A172 (cell line): Measurements from ENCODE around the gene ARMC10. TPM values are rescaled to one million over a fixed set of nuclear protein-coding genes. Genes with fewer than 3 reads are reported as not detected.
A peak's percentile ranks its signal among the peaks of the same experiment; 100 is the strongest.
"Not testable (repeated sequence)": the region's sequence is repeated elsewhere in the genome, so short reads cannot be mapped to it uniquely, and the experiment has no call there.

Source experiments
- DNase-seq: peaks from one replicate; pipeline ENCODE4 v3.0.0-alpha.2; 2015; ENCODE audit warnings: low spot score
- total RNA-seq: library from RNA; depleted of rRNA; stranded (reverse); fragments of >200 nt; shearing (Covaris generic); gene quantifications from 2 replicates; pipeline ENCODE4 v1.2.3, GENCODE V29; 2014; rRNA removed

ARMC10 gene
- total RNA-seq, 1 experiment from 2014 or later: 75.3 TPM

- DNase-seq: no peak
Measured at GRCh38 chr7:103124429-103124979, 49.6 kb downstream of the ARMC10 start.

DNA sequence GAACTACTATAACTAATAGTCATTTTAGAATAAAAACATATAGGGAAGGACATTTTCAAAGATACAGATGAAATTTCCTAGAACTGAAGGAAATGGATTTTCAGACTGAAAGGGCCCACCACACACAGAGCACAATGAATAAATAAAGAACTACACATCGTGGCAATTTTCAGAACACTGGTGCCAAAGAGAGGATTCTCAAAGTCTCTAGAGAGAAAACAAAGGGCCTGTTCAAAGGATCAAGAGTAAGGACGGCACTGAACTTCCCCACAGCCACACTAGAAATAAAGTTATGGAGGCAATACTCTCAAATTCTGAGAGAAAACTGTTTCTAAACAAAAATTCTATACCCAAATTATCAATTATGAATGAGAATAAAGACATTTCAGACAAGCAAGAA, 52.1 kb downstream of the ARMC10 start:
- DNase-seq: no peak

DNA sequence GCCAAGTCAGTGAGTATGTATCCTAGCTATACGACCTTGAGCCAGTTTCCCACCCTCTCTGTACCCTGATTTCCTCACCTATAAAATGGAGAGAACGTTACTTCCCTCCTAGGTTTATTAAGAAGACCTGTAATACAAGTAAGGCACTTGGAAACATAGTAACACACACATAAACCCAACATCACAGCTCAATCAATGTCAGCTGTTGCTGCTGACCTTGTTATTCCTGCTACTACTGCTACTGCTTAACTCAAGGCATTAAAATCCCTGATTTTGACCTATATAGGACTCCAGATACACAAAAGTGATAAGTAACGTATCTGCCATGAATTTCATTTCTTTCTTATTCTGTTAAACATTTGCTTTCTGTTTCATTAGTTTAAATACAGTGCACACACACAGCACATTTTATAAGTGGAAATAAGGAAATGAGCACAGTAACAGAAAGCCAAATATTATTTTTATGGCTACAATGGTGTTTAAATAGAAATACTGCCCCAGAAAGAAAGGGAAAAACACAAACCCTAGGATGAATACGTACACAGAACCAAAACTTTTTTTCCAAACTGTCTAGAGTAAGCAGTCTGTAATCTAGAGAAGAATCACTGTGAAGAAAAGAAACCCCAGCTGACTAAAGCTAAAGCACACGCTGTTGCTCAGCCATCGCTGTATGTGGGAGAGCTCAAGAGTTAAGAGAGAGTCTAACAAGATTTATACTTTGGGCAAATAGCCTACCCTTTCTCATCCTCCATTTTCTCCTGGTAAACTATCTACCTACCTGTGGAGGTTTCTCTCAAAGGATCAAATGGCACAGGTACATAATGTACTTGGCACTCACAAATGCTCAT, 55.0 kb downstream of the ARMC10 start:
- DNase-seq: no peak

DNA sequence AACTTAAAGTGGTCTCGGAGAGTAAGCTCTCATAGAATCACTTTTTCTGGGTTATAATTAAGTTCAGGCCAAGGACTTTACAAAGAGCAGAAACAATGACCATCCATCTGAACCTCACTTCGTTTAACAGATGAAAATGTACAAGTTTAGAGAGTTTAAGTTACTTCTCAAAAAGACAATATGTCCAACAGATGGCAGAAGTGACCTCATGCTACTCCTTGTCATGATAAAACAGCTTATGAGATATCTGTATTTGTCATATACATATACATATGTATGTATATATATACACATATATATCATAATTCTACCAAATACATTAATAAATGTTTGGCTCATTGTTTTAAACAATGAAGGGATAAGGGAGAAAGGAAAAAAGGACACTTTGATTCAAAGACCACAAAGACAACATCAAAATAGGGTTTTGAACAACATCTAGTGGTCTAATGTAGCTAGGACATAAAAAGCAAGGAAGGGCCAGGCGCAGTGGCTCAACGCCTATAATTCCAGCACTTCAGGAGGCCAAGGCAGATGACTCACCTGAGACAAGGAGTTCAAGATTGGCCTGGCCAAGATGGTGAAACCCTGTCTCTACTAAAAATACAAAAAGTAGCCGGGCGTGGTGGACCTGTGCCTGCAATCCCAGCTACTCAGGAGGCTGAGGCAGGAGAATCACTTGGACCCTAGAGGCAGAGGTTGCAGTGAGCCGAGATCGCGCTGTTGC, 56.1 kb downstream of the ARMC10 start:
- no peak for DNase-seq

- DNase-seq: no peak
Measured at GRCh38 chr7:103132995-103133688, 58.2 kb downstream of the ARMC10 start.

DNA sequence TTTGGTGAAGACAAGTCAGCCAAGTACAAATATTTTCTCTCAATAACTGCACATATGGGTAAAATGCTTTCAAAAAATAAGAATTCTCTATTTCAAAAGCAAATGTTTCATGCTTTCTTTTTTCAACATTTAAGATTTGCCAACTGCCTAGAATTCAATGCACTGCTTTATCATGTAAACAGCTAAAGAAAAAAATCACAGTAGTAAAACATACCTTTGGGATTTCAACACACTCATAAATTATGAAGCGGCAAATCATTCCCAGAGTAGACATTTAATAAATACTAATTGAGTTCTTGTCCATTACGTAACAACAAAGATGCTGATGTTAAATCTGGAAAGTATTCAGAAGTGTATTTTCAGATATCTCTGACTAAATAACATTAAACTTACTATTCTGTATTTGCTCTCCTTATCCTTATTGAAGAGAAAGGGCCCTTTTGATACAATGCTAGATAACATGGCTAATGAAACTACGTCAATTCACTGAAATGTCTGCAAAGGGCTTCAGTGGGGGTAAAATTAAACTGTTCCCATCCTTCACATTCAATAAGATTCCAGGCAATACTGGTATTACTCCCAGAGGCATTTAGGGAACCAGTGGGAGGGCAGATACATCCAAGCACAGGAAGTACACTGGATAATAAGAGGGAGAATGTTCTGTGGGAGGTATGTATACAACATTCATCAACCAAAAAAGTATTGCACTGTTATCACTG, 60.1 kb downstream of the ARMC10 start:
- no peak for DNase-seq

DNA sequence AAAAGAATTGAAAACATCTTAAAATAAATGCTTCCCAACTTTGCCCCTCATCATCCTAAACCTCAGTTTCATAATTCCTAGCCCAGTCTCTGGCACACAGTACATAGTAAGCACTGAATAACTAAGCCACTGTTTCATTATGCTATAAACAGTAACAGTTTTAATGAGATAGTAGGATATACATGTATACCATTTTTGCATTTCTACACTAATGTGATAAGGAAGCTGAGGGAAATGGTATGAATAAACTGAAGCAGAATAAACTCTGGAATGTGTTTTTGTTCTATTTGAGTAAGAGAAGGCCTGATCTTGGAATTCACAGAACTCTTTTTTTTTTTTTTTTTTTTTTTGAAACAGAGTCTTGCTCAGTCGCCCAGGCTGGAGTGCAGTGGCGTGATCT, 65.1 kb downstream of the ARMC10 start:
- DNase-seq: no peak

GRCh38 chr7:103140685-103141084, 65.7 kb downstream of the ARMC10 start:
- no peak for DNase-seq

DNA sequence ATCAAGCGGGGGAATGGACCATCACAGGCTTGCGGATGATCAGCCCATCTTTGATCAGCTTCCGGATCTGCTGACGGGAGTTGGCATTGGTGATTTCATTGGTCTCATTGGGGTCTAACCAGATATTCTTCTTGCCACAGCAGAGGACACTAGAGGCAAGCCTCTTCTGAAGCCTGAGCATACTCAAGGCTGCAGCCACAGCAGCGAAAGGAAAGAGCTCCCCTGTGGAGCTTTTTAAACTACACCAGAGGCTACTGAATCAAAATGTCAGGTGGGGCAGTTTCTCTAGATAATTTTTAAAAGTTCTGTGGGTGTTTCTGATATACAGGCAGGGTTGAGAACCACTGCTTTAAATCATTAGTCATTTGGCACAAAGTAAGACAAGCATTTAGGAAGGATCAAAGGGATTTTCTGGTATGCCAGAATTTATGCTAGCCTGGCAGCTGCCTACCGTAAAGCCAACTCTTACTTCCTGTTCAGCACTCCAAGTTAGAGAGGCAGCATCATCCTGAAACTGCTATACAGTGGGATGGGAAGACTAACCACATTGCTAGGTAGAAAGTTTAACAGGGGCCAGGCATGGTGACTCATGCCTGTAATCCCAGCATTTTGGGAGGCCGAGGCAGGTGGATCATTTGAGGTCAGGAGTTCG, 66.9 kb downstream of the ARMC10 start:
- peak; percentile 92 for DNase-seq

DNA sequence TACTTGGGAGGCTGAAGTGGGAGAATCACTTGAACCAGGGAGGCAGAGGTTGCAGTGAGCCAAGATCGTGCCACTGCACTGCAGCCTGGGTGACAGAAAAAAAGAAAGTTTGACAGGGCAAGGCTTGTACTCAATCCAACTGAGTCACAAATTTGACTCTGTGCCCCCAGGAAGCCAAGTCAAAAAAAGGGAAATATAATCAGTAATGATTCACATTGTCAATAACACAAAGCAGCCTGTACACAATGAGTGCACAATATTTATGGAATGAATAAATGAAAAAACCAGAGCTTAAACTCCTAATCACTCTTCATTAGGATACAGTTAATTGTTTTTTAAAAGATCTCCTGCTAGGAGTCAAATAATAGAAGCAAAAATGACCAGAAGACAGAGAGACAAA, 67.6 kb downstream of the ARMC10 start:
- DNase-seq: no peak

DNA sequence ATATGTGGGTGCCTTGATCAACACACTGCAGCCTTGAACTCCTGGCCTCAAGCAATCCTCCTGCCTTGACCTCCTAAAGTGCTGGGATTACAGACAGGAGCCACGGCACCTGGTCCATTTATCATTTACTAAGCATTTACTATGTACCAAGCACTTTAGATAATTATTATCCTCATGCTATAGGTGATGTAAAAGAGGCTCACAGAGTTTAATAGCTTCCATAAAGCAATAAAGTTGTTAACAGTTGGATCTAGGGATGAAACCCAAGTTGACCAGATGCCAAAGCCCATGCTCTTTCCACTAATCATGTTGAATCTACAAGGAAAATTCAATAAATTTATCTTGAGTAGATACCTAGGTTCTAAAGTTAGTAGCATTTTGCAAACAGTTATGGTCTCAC, 68.9 kb downstream of the ARMC10 start:
- DNase-seq: no peak

- not testable (repeated sequence) for DNase-seq
Measured at GRCh38 chr7:103144754-103145153, 69.8 kb downstream of the ARMC10 start.

DNA sequence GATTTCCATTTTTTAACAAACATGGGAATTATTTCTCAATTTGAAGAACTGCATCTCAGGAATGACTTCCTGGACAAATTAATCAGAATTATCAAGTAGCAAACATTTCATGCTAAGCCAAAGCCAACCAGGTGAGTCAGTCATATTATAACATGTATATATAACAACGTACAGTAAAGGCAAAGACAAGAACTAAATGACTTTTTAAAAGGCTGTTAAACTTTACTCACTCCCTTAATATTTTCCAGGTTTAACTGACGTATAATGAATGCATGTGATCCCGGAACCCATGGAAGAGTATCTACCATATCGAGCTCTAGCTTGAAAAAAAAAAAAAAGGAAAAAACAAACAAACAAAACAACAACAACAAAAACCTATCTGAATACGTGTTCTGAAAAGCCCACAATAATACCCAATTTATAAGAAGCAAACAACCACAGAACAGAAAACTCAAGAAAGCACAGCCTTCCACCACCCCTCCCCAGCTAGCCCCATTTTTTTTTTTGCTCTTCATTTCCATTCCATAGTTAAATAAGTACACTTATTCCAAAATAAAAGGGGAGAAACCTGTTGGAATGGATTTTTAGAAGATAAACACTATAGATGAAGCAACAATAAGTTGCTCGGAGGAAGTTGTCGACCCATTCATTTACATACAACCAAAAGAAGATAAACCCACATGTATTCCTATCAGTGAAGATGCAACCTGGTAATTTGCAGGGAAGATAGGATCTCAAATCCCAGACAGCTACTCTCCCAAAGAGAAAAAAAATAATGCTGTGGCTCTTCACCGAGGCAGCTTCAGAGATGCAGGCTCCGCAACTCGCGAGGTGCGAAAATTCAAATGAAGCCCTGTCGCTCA, 73.4 kb downstream of the ARMC10 start:
- no peak for DNase-seq

Other genes starting within 250 kb of the ARMC10 start
- gene LRRC17, start 162.1 kb upstream of the ARMC10 start, total RNA-seq: 843 and 845 TPM in 2 replicates
- 1.5 and 2.9 TPM in 2 replicates for gene FBXL13, start 344 bp upstream of the ARMC10 start, total RNA-seq
- gene NAPEPLD, start 74.0 kb downstream of the ARMC10 start, total RNA-seq: 4.6 and 12.4 TPM in 2 replicates
- 104 and 105 TPM in 2 replicates for gene PMPCB, start 222.3 kb downstream of the ARMC10 start, total RNA-seq